GM12878 (cell line): ENCODE results near the gene PRDM16. TPM values are rescaled to one million over a fixed set of nuclear protein-coding genes. Genes with fewer than 3 reads are reported as not detected.

Experiments used
- ATAC-seq: fragments of 200-7000 bp; cut with Tn5 transposase; 3 replicates; pipeline ENCODE4 v1.9.1; 2020; ENCODE audit warnings: mild to moderate bottlenecking, moderate library complexity
- BruUV-seq: library from RNA; stranded (reverse); fragments of 400-500 nt; replicated peaks from 2 replicates; lab custom pipeline; 2021; lab: Mats Ljungman, UMichigan
- CTCF ChIA-PET: fragments of 300-600 bp; sonication (Branson Sonifier 250); formaldehyde crosslinking; extraction: SDS; loops from one replicate; lab custom pipeline; 2021; ENCODE audit warnings: inconsistent platforms; lab: Yijun Ruan, JAX
- POLR2A ChIA-PET: fragments of 350-600 bp; formaldehyde crosslinking; extraction: SDS; loops from one replicate; lab custom pipeline; 2021; ENCODE audit warnings: inconsistent platforms; lab: Charles Lee
- RAD21 ChIA-PET: fragments of 300-600 bp; sonication (Branson Sonifier 250); formaldehyde crosslinking; loops from one replicate; lab custom pipeline; 2023; ENCODE audit warnings: antibody characterized with exemption; ENCODE audit not compliant: unreplicated experiment; lab: Charles Lee
- SMC1A ChIA-PET: fragments of 300-600 bp; sonication (Branson Sonifier 250); formaldehyde crosslinking; loops from one replicate; lab custom pipeline; 2023; ENCODE audit not compliant: unreplicated experiment, uncharacterized antibody; lab: Charles Lee
- DNase-seq: peaks from one replicate; pipeline ENCODE4 v3.0.0-alpha.2; 2011; ENCODE audit warnings: low read depth, low spot score
- FAIRE-seq: peaks from 3 replicates; lab custom pipeline; 2011; peaks lifted over from hg19 to GRCh38; lab: Jason Lieb, UNC
- H2AFZ ChIP-seq: 2 replicates; pipeline ENCODE4 v1.6.0; 2011; ENCODE audit warnings: low read depth, low read length, control low read depth; ENCODE audit not compliant: control insufficient read depth
- H3K27ac ChIP-seq: 2 replicates; pipeline ENCODE4 v1.5.1; 2011; ENCODE audit warnings: control low read depth; ENCODE audit not compliant: control insufficient read depth, insufficient read depth
- H3K27me3 ChIP-seq, 2 experiments: replicated peaks in 1 of 2; 2 replicates each; pipeline versions ENCODE4 v1.6.0 to v1.6.1; 2011; ENCODE audit warnings: low read length in 1 of 2; ENCODE audit not compliant: control insufficient read depth in 2 of 2, insufficient read depth in 2 of 2
- H3K36me3 ChIP-seq, 2 experiments: 2 replicates each; pipeline ENCODE4 v1.5.1; 2011; ENCODE audit warnings: low read length in 1 of 2; ENCODE audit not compliant: control insufficient read depth in 2 of 2, insufficient read depth in 2 of 2
- H3K4me1 ChIP-seq: 2 replicates; pipeline ENCODE4 v1.6.1; 2011; ENCODE audit warnings: mild to moderate bottlenecking, low read length, moderate library complexity, mixed read lengths; ENCODE audit not compliant: control insufficient read depth, insufficient read depth
- H3K4me2 ChIP-seq: 2 replicates; pipeline ENCODE4 v1.6.0; 2011; ENCODE audit warnings: control low read depth; ENCODE audit not compliant: control insufficient read depth, insufficient read depth
- H3K4me3 ChIP-seq: fragments of 200-600 bp; sonication (generic); 2 replicates; pipeline ENCODE4 v1.5.1; 2016
- H3K79me2 ChIP-seq: 2 replicates; pipeline ENCODE4 v1.6.0; 2011; ENCODE audit warnings: low read length; ENCODE audit not compliant: control insufficient read depth, insufficient read depth
- H3K9ac ChIP-seq: 2 replicates; pipeline ENCODE4 v1.8.0; 2011; ENCODE audit warnings: low read length, control low read depth, mixed read lengths; ENCODE audit not compliant: control insufficient read depth, insufficient read depth
- H3K9me3 ChIP-seq: replicated peaks from 3 replicates; pipeline ENCODE4 v1.5.1; 2011; ENCODE audit warnings: mild to moderate bottlenecking, low read length; ENCODE audit not compliant: control insufficient read depth, insufficient read depth
- H4K20me1 ChIP-seq: 2 replicates; pipeline ENCODE4 v1.6.0; 2011; ENCODE audit not compliant: control insufficient read depth, insufficient read depth
- BCL11A ChIP-seq: IDR thresholded peaks from 2 replicates; pipeline ENCODE4 v1.6.1; 2011; ENCODE audit warnings: low read depth, low read length
- CEBPZ ChIP-seq: fragments of 150-350 bp; IDR thresholded peaks from 2 replicates; pipeline ENCODE4 v1.6.1; 2016; ENCODE audit warnings: low read depth, low read length
- CHD2 ChIP-seq: IDR thresholded peaks from 2 replicates; pipeline ENCODE4 v1.6.1; 2011; ENCODE audit warnings: low read depth, low read length, improper control_type of control experiment, borderline replicate concordance
- MXI1 ChIP-seq: fragments of 150-350 bp; IDR thresholded peaks from 2 replicates; pipeline ENCODE4 v1.6.1; 2011; ENCODE audit warnings: low read depth, mild to moderate bottlenecking, inconsistent platforms, low read length, improper control_type of control experiment
- MYB ChIP-seq: fragments of 150-350 bp; IDR thresholded peaks from 2 replicates; pipeline ENCODE4 v1.6.1; 2014; ENCODE audit warnings: mild to moderate bottlenecking, low read depth, low read length, borderline replicate concordance
- RB1 ChIP-seq: fragments of 450-650 bp; formaldehyde crosslinking; IDR thresholded peaks from 2 replicates; pipeline ENCODE4 v1.6.1; 2017; ENCODE audit warnings: mild to moderate bottlenecking, borderline replicate concordance
- RUNX3 ChIP-seq: IDR thresholded peaks from 2 replicates; pipeline ENCODE4 v1.6.1; 2012; ENCODE audit warnings: low read length, inconsistent platforms
- SREBF1 ChIP-seq: IDR thresholded peaks from 2 replicates; pipeline ENCODE4 v1.6.1; 2012; ENCODE audit warnings: mild to moderate bottlenecking, low read length
- WRNIP1 ChIP-seq: IDR thresholded peaks from 2 replicates; pipeline ENCODE4 v1.6.1; 2011; ENCODE audit warnings: low read depth, low read length, improper control_type of control experiment, borderline replicate concordance
- ZNF207 ChIP-seq: fragments of 450-650 bp; IDR thresholded peaks from 2 replicates; pipeline ENCODE4 v1.6.1; 2014; ENCODE audit warnings: antibody characterized with exemption, mild to moderate bottlenecking, borderline replicate concordance
- ZNF384 ChIP-seq: IDR thresholded peaks from 2 replicates; pipeline ENCODE4 v1.6.1; 2012; ENCODE audit warnings: low read depth, mild to moderate bottlenecking, low read length, improper control_type of control experiment, borderline replicate concordance
- WGBS: methylation state at CpG from one replicate; pipeline ENCODE4 v1.1.6; 2016; ENCODE audit warnings: low lambda C conversion rate; ENCODE audit not compliant: insufficient replicate concordance, insufficient coverage; ENCODE audit errors: missing lambda C conversion rate; 5-methylcytosine and 5-hydroxymethylcytosine counted together
- in situ Hi-C: fragments of 300-500 bp; cut with MboI; formaldehyde crosslinking; loops from 9 replicates; pipeline ENCODE4 v1.14.3; 2018; ENCODE audit warnings: mixed read lengths
- intact Hi-C: fragments of 100-400 bp; cut with micrococcal nuclease; formaldehyde crosslinking; loops from one replicate; pipeline ENCODE4 v1.14.2; 2022; ENCODE audit not compliant: unreplicated experiment
- polyA plus RNA-seq, 11 experiments: library from polyadenylated mRNA; depleted of rRNA in 4 of 11; unstranded in 6 of 11; stranded (reverse) in 5 of 11; fragments of >200 nt; fragmentation: Nextera tagmentation in 4 of 11; fragmentation: Illumina TruSeq in 1 of 11; extraction: Ambion mirVana in 4 of 11; extraction: Trizol in 1 of 11; gene quantifications; 1 replicate in 1 of 11; 2 replicates in 10 of 11; pipeline versions ENCODE4 v1.2.1 to v1.2.3, GENCODE V29; 2011 to 2016; ENCODE audit warnings: inconsistent platforms in 2 of 11, missing spikeins in 2 of 11, low read depth in 1 of 11
- total RNA-seq, 4 experiments: library from RNA; depleted of rRNA in 3 of 4; stranded (reverse); fragments of >200 nt in 3 of 4; fragmentation: Illumina TruSeq in 1 of 4; extraction: Trizol in 1 of 4; gene quantifications; 2 replicates each; pipeline versions ENCODE4 v1.2.1 to v1.2.3, GENCODE V29; 2013 to 2021
- TF ChIP-seq, protein P1 (sequence below): fragments of 450-650 bp; IDR thresholded peaks from 2 replicates; pipeline ENCODE4 v1.6.1; 2018; ENCODE audit warnings: borderline replicate concordance, mild to moderate bottlenecking; ENCODE audit not compliant: partially characterized antibody
- TF ChIP-seq, protein P2 (sequence below): fragments of 450-650 bp; formaldehyde crosslinking; IDR thresholded peaks from 2 replicates; pipeline ENCODE4 v1.4.0; 2022; ENCODE audit warnings: mild to moderate bottlenecking, moderate library complexity

Gene PRDM16
- total and polyA plus RNA-seq, 10 of the 15 experiments (the other 5 are each of a cell fraction or from before 2014, with no cell fraction given): 0.03 TPM; not detected in 9

GRCh38 chr1:3436901-3437300 is 367.9 kb downstream of the PRDM16 start:
- ChIA-PET RAD21 (no interaction called here), POLR2A (no interaction called here)
- intact Hi-C loops: no loop called here

More at GRCh38 chr1:3436901-3437300, 367.9 kb downstream of the PRDM16 start:
- Histone ChIP-seq H4K20me1 (no peaks in the 10 kb centered on the region), H3K36me3 (no peaks in the 10 kb centered on the region), H3K4me1 (no peaks in the 10 kb centered on the region), H2AFZ (no peak overlapping the region), H3K4me2 (no peak overlapping the region), H3K4me3 (no peak overlapping the region), H3K9ac (no peak overlapping the region), H3K79me2 (no peaks in the 10 kb centered on the region), H3K27ac (no peak overlapping the region), H3K27me3 (no peaks in the 10 kb centered on the region), H3K9me3 (no peaks in the 10 kb centered on the region)
- no TSS peak for BruUV-seq
- 58% methylated on average over 13 of the region's 14 CpGs for WGBS
- in situ Hi-C loops: loop anchor here (10.0 kb wide), 1 partner anchor 62 kb away; no protein-coding TSS in a partner anchor
- SMC1A ChIA-PET: no interaction called here
- FAIRE-seq (no peak), ATAC-seq (no peak), DNase-seq (no peak)
- TF ChIP-seq RUNX3 (no peak), ZNF384 (no peak), WRNIP1 (no peak), CEBPZ (no peak), ZNF207 (no peak), MYB (no peak), BCL11A (no peak), RB1 (no peak), MXI1 (no peak), CHD2 (no peak), SREBF1 (no peak)
- TF ChIP-seq, protein P1, sequence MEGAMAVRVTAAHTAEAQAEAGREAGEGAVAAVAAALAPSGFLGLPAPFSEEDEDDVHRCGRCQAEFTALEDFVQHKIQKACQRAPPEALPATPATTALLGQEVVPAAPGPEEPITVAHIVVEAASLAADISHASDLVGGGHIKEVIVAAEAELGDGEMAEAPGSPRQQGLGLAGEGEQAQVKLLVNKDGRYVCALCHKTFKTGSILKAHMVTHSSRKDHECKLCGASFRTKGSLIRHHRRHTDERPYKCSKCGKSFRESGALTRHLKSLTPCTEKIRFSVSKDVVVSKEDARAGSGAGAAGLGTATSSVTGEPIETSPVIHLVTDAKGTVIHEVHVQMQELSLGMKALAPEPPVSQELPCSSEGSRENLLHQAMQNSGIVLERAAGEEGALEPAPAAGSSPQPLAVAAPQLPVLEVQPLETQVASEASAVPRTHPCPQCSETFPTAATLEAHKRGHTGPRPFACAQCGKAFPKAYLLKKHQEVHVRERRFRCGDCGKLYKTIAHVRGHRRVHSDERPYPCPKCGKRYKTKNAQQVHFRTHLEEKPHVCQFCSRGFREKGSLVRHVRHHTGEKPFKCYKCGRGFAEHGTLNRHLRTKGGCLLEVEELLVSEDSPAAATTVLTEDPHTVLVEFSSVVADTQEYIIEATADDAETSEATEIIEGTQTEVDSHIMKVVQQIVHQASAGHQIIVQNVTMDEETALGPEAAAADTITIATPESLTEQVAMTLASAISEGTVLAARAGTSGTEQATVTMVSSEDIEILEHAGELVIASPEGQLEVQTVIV: no peak
- TF ChIP-seq, protein P2, sequence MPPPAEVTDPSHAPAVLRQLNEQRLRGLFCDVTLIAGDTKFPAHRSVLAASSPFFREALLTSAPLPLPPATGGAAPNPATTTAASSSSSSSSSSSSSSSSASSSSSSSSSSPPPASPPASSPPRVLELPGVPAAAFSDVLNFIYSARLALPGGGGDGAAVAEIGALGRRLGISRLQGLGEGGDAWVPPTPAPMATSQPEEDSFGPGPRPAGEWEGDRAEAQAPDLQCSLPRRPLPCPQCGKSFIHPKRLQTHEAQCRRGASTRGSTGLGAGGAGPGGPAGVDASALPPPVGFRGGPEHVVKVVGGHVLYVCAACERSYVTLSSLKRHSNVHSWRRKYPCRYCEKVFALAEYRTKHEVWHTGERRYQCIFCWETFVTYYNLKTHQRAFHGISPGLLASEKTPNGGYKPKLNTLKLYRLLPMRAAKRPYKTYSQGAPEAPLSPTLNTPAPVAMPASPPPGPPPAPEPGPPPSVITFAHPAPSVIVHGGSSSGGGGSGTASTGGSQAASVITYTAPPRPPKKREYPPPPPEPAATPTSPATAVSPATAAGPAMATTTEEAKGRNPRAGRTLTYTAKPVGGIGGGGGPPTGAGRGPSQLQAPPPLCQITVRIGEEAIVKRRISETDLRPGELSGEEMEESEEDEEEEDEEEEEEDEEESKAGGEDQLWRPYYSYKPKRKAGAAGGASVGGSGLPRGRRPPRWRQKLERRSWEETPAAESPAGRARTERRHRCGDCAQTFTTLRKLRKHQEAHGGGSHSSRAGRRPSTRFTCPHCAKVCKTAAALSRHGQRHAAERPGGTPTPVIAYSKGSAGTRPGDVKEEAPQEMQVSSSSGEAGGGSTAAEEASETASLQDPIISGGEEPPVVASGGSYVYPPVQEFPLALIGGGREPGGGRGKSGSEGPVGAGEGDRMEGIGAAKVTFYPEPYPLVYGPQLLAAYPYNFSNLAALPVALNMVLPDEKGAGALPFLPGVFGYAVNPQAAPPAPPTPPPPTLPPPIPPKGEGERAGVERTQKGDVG (CRISPR knock-in tag): no peak
- CTCF ChIA-PET: no interaction called here
